Epithelial cell of esophagus (primary cell): Measurements from ENCODE around the gene ZNF217.

Experiments used
- DNase-seq: peaks from one replicate; pipeline ENCODE4 v3.0.0; 2010; ENCODE audit warnings: low read depth
- H3K4me3 ChIP-seq: 2 replicates; pipeline ENCODE4 v1.5.1; 2011; ENCODE audit warnings: mild to moderate bottlenecking, low read length, control low read depth
- CTCF ChIP-seq: IDR thresholded peaks from 2 replicates; pipeline ENCODE4 v1.5.1; 2011; ENCODE audit warnings: low read depth, mild to moderate bottlenecking, low read length, control low read depth, inconsistent platforms; ENCODE audit not compliant: insufficient read depth; ENCODE audit errors: missing control alignments

The ZNF217 gene

DNA sequence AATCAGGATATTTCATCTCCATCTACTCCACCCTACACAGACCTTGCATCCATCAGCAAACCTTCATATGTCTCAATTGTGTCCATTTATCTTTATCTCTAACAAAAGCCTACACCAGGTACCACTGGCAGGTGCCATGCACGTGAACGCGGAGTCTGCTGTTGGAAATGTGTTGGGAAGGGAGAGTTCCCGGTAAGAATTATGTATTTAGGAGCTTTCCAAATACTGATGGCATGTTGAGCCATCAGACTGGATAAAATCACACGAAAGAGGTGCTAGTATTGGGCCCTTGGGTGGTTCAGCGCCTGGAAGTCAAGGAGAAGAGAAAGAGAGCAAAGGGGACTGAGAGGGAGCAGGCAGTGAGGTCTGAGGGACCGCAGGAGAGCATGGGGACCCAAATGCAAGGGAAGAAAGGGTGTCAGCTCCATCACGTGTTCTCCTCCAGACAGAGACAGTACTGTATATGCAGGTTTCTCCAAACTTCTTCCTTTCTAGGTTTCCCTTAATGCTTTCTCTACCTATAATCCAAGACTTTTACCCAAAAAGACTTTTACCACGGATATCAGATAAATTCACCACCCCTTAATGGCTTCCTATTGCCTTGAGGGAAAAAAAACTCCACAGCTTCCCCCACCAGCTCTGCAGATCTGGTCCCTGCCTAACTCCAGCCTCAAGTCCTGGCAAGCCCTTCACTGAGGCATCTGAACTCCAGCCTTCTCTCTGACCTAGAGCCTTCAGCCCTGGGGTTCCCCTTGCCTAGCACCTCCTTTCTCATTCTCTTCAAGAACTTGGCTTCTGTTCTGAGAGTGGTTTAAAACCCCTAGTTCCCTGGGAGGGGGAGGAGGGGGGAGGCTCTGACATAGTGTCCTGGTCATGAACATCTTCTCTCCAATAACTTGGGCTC, 4.8 kb upstream of the ZNF217 start:
- no peak for DNase-seq
- TF ChIP-seq CTCF, result no peak
- no peak overlapping the region for H3K4me3 ChIP-seq

- no peak for DNase-seq
- peak overlapping the region; percentile 39 for H3K4me3 ChIP-seq
- TF ChIP-seq CTCF, result no peak
These were observed 4.0 kb upstream of the ZNF217 start for GRCh38 chr20:53597521-53598120.

GRCh38 chr20:53597030-53597482, 3.4 kb upstream of the ZNF217 start:
- DNase-seq, result peak; percentile 53
- H3K4me3 ChIP-seq, result peak overlapping the region; percentile 39
- no peak for TF ChIP-seq CTCF

GRCh38 chr20:53596189-53597001, 2.8 kb upstream of the ZNF217 start:
- peak overlapping the region; percentile 39 for H3K4me3 ChIP-seq
- DNase-seq, result peak; percentile 41

DNA sequence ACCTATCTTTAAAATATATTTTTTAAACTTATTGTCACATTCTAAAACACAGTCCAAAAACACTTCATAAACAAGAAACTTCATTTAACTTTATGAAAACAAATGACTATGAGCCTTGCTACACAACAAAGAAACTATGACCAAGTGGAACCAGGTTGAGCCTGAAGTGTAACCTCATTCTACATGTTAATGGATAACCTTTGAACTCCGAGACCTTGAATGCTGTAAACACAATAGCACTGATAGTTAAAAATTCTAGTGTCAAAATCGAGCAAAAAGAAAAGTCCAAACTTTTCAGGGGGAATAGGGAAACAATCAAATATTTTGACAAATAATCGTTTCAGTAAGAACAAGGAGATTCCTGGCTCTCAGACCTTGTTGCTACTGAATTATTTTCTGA, 2.1 kb upstream of the ZNF217 start:
- peak; percentile 40 for DNase-seq
- peak overlapping the region; percentile 39 for H3K4me3 ChIP-seq

DNA sequence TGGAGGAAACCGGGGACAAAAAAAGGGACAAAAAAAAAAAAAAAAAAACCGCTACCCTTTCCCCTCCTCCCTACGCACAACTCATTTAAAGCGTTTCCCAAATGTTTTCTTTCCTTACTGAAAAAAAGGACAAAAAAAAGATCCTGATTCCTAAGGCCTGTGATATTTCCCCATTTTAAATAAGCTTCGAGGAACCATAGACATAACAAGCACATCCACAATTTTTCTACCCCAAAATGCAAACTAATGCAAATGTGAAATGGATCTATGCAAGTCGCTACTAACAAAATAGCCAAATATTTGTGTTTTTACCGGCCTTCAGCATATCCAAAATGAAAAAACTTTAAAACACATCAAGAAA, 1.4 kb upstream of the ZNF217 start:
- peak overlapping the region; percentile 58 for H3K4me3 ChIP-seq
- TF ChIP-seq CTCF, result no peak
- no peak for DNase-seq

DNA sequence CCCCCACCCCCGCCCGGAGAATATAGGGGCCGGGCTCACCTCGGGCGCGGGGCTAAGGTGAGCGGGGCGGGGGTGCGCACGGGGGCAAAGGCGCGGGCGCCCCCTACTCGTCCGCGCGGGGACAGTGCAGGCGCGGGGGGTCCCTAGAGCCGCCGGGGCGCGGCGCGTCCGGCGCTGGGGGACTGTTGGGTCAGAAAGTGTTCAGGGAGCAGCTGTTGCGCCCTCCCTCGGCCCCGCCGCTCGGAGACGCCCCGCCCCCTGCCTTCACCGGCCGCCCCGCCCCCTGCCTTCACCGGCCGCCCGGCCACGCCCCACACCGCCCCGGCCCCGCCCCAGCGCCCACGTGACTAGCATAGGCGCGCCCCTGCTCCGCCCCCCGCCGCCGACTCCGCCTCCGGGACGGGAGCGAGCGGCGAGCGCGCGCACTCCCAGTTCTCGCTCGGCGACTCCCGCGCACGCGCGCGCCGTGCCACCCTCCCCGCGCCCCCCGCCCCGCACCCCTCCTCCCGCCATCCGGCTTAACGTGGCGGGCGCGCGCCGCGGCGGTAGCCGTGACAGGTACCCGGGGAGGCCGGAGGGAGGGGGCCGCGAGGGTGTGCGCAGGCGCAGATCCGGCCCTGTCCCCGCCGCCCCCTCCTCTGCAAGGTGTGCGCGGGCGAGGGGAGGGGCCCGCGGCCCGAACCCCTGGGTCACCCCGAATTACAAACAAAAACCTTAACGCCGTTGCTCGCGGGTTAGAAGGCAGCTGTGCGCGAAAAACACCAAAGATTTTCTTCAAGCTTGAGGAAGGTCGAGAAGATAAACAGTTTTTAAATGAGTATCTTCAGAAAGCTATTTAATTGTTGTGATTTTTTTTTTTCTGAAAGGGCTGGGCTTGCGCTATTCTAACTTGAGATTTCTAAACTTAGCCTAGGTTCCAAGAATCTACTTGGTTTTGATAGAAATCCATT, 704 bp upstream of the ZNF217 start:
- TF ChIP-seq CTCF, result no peak
- peak overlapping the region; percentile 58 for H3K4me3 ChIP-seq
- peak; percentile 95 for DNase-seq
